ENCODE results near the gene RAB8A.

- TF ChIP-seq CTCF (conservative IDR thresholded peaks at IDR 0.05; ENCODE audit: low read depth in 2 of 2) (no peak), ZNF331 (CRISPR knock-in tag; IDR thresholded peaks at IDR 0.05; ENCODE audit: low read depth) (no peak), POLR2AphosphoS5 (IDR thresholded peaks at IDR 0.05; ENCODE audit: low read depth) (no peak), EZH2phosphoT487 (IDR thresholded peaks at IDR 0.05; ENCODE audit: unreplicated experiment) (no peak), REST (IDR thresholded peaks at IDR 0.05; ENCODE audit: unreplicated experiment) (no peak), EZH2 (IDR thresholded peaks at IDR 0.05; ENCODE audit: low read depth, unreplicated experiment) (no peak), NANOG (IDR thresholded peaks at IDR 0.05; ENCODE audit: borderline replicate concordance) (no peak), STAT1 (IDR thresholded peaks at IDR 0.05; ENCODE audit: unreplicated experiment) (no peak)
Measured at GRCh38 chr19:16106121-16106520, 5.6 kb upstream of the RAB8A start.

All from GM23338 (cell line).